ENCODE results near the gene CORT. TPM values are rescaled to one million over a fixed set of nuclear protein-coding genes. Genes with fewer than 3 reads are reported as not detected.
"Not testable (repeated sequence)": the region's sequence is repeated elsewhere in the genome, so short reads cannot be mapped to it uniquely, and the experiment has no call there.

Gene CORT
- total and polyA plus RNA-seq, 2 donors from 2014 or later = 0.22 to 0.62 TPM

DNA sequence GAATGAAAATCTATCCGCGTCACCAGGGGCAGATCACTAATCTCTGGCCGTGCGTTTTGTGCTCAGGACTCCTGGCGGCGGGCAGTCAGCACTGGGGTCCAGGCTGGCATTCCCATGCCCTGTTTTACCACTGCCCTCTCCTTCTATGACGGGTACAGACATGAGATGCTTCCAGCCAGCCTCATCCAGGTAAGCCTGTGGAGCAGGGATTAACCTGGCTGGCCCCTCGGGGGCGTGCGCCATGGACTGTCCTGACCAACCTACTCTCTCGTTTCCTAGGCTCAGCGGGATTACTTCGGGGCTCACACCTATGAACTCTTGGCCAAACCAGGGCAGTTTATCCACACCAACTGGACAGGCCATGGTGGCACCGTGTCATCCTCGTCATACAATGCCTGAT is 30.5 kb upstream of the CORT start:
- no peak overlapping the region for H3K27ac ChIP-seq (ENCODE audit: low read depth in 2 of 2, low read length in 2 of 2)
- FAIRE-seq = no peak
- peak in 1 of 5 donors; percentile 40 for DNase-seq
- H3K36me3 ChIP-seq (ENCODE audit: control insufficient read depth in 2 of 3, insufficient read depth in 3 of 3, low read length in 3 of 3) = peaks cover 2 to 26% (median 19%) of the 10 kb centered on the region in 3 donors
- no peaks in the 10 kb centered on the region for H3K27me3 ChIP-seq (ENCODE audit: control insufficient read depth, insufficient read depth, low read length)
- intact Hi-C loops (cut with DNase I) = no loop called here
- H3K9ac ChIP-seq (ENCODE audit: low read length in 3 of 3) = no peak overlapping the region
- H3K4me1 ChIP-seq (ENCODE audit: control insufficient read depth in 2 of 3, insufficient read depth in 2 of 3, low read depth in 1 of 3, low read length in 3 of 3) = no peaks in the 10 kb centered on the region
- no peaks in the 10 kb centered on the region for H3K9me3 ChIP-seq (ENCODE audit: control insufficient read depth in 2 of 3, insufficient read depth in 1 of 3, low read length in 3 of 3)
- H3K4me3 ChIP-seq (ENCODE audit: low read length in 3 of 3) = no peak overlapping the region
- TF ChIP-seq, protein P1, sequence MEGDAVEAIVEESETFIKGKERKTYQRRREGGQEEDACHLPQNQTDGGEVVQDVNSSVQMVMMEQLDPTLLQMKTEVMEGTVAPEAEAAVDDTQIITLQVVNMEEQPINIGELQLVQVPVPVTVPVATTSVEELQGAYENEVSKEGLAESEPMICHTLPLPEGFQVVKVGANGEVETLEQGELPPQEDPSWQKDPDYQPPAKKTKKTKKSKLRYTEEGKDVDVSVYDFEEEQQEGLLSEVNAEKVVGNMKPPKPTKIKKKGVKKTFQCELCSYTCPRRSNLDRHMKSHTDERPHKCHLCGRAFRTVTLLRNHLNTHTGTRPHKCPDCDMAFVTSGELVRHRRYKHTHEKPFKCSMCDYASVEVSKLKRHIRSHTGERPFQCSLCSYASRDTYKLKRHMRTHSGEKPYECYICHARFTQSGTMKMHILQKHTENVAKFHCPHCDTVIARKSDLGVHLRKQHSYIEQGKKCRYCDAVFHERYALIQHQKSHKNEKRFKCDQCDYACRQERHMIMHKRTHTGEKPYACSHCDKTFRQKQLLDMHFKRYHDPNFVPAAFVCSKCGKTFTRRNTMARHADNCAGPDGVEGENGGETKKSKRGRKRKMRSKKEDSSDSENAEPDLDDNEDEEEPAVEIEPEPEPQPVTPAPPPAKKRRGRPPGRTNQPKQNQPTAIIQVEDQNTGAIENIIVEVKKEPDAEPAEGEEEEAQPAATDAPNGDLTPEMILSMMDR (IDR thresholded peaks at IDR 0.05; ENCODE audit: borderline replicate concordance, extremely low read depth, insufficient read depth) = no peak

- H3K9ac ChIP-seq (ENCODE audit: low read length in 3 of 3) = no peak overlapping the region
- intact Hi-C loops (cut with DNase I) = loop anchor here (10.0 kb wide), 1 partner anchor 47 kb away; no protein-coding TSS in a partner anchor
- no peak overlapping the region for H3K4me3 ChIP-seq (ENCODE audit: low read length in 3 of 3)
- TF ChIP-seq, protein P1 (IDR thresholded peaks at IDR 0.05; ENCODE audit: borderline replicate concordance, extremely low read depth, insufficient read depth) = no peak
- DNase-seq (peak in 1 of 5 donors; percentile 43), FAIRE-seq (no peak)
- peaks cover 2 to 19% (median 13%) of the 10 kb centered on the region in 3 donors for H3K36me3 ChIP-seq (ENCODE audit: control insufficient read depth in 2 of 3, insufficient read depth in 3 of 3, low read length in 3 of 3)
- no peak overlapping the region for H3K27ac ChIP-seq (ENCODE audit: low read depth in 2 of 2, low read length in 2 of 2)
- no peaks in the 10 kb centered on the region for H3K4me1 ChIP-seq (ENCODE audit: control insufficient read depth in 2 of 3, insufficient read depth in 2 of 3, low read depth in 1 of 3, low read length in 3 of 3)
- H3K27me3 ChIP-seq (ENCODE audit: control insufficient read depth, insufficient read depth, low read length) = no peaks in the 10 kb centered on the region
- no peaks in the 10 kb centered on the region for H3K9me3 ChIP-seq (ENCODE audit: control insufficient read depth in 2 of 3, insufficient read depth in 1 of 3, low read length in 3 of 3)
These were observed 28.2 kb upstream of the CORT start for GRCh38 chr1:10421637-10422036.

- Histone ChIP-seq H3K4me3 (ENCODE audit: low read length in 3 of 3) (no peak overlapping the region), H3K27ac (ENCODE audit: low read depth in 2 of 2, low read length in 2 of 2) (no peak overlapping the region), H3K36me3 (ENCODE audit: control insufficient read depth in 2 of 3, insufficient read depth in 3 of 3, low read length in 3 of 3) (peaks cover 0 to 7% (median 0%) of the 10 kb centered on the region in 3 donors), H3K9ac (ENCODE audit: low read length in 3 of 3) (no peak overlapping the region), H3K9me3 (ENCODE audit: control insufficient read depth in 2 of 3, insufficient read depth in 1 of 3, low read length in 3 of 3) (no peaks in the 10 kb centered on the region), H3K27me3 (ENCODE audit: control insufficient read depth, insufficient read depth, low read length) (no peaks in the 10 kb centered on the region), H3K4me1 (ENCODE audit: control insufficient read depth in 2 of 3, insufficient read depth in 2 of 3, low read depth in 1 of 3, low read length in 3 of 3) (no peaks in the 10 kb centered on the region)
- no peak for FAIRE-seq
- peak in 2 of 5 donors; percentile 23 to 54 for DNase-seq
- intact Hi-C loops (cut with DNase I) = loop anchor here (10.0 kb wide), 1 partner anchor 49 kb away; no protein-coding TSS in a partner anchor
- TF ChIP-seq, protein P1 (IDR thresholded peaks at IDR 0.05; ENCODE audit: borderline replicate concordance, extremely low read depth, insufficient read depth) = no peak
These were observed 25.8 kb upstream of the CORT start for GRCh38 chr1:10424034-10424433.

GRCh38 chr1:10424651-10425050 is 25.2 kb upstream of the CORT start:
- DNase-seq (peak in 1 of 5 donors; percentile 6), FAIRE-seq (no peak)
- intact Hi-C loops (cut with DNase I) = loop anchor here (10.0 kb wide), 1 partner anchor 50 kb away; no protein-coding TSS in a partner anchor
- Histone ChIP-seq H3K36me3 (ENCODE audit: control insufficient read depth in 2 of 3, insufficient read depth in 3 of 3, low read length in 3 of 3) (peaks cover 0 to 3% (median 0%) of the 10 kb centered on the region in 3 donors), H3K9ac (ENCODE audit: low read length in 3 of 3) (no peak overlapping the region), H3K9me3 (ENCODE audit: control insufficient read depth in 2 of 3, insufficient read depth in 1 of 3, low read length in 3 of 3) (no peaks in the 10 kb centered on the region), H3K4me3 (ENCODE audit: low read length in 3 of 3) (no peak overlapping the region), H3K27ac (ENCODE audit: low read depth in 2 of 2, low read length in 2 of 2) (no peak overlapping the region), H3K27me3 (ENCODE audit: control insufficient read depth, insufficient read depth, low read length) (no peaks in the 10 kb centered on the region), H3K4me1 (ENCODE audit: control insufficient read depth in 2 of 3, insufficient read depth in 2 of 3, low read depth in 1 of 3, low read length in 3 of 3) (peaks cover 0 to under 1% (median 0%) of the 10 kb centered on the region in 3 donors)
- TF ChIP-seq, protein P1 (IDR thresholded peaks at IDR 0.05; ENCODE audit: borderline replicate concordance, extremely low read depth, insufficient read depth) = no peak

- H3K9ac ChIP-seq (ENCODE audit: low read length in 3 of 3); H3K36me3 ChIP-seq (ENCODE audit: control insufficient read depth in 2 of 3, insufficient read depth in 3 of 3, low read length in 3 of 3); H3K9me3 ChIP-seq (ENCODE audit: control insufficient read depth in 2 of 3, insufficient read depth in 1 of 3, low read length in 3 of 3); H3K27ac ChIP-seq (ENCODE audit: low read depth in 2 of 2, low read length in 2 of 2); FAIRE-seq; H3K27me3 ChIP-seq (ENCODE audit: control insufficient read depth, insufficient read depth, low read length); H3K4me1 ChIP-seq (ENCODE audit: control insufficient read depth in 2 of 3, insufficient read depth in 2 of 3, low read depth in 1 of 3, low read length in 3 of 3); H3K4me3 ChIP-seq (ENCODE audit: low read length in 3 of 3): not testable (repeated sequence)
- DNase-seq = peak in 3 of 5 donors; percentile 25 to 47 (median 34)
- intact Hi-C loops (cut with DNase I) = loop anchor here (10.0 kb wide), 1 partner anchor 51 kb away; no protein-coding TSS in a partner anchor
These were observed 23.9 kb upstream of the CORT start for GRCh38 chr1:10425826-10426534.
